GM12891 (cell line): ENCODE data around the gene TEX28.

Source experiments
- POLR2A ChIP-seq: IDR thresholded peaks from 2 replicates; pipeline ENCODE4 v1.6.1; 2011; ENCODE audit warnings: low read depth, low read length, control low read depth
- POLR2AphosphoS5 ChIP-seq: IDR thresholded peaks from 2 replicates; pipeline ENCODE4 v1.6.1; 2011; ENCODE audit warnings: low read depth, low read length, control low read depth
- TAF1 ChIP-seq: IDR thresholded peaks from 2 replicates; pipeline ENCODE4 v1.6.1; 2011; ENCODE audit warnings: low read depth, low read length, control low read depth

GRCh38 chrX:154303476-154303875, 8.6 kb upstream of the TEX28 start:
- TF ChIP-seq TAF1 (no peak), POLR2AphosphoS5 (no peak), POLR2A (no peak)
